HepG2 (cell line): Measurements from ENCODE around the gene CETN2. TPM values are rescaled to one million over a fixed set of nuclear protein-coding genes. Genes with fewer than 3 reads are reported as not detected.

Source experiments
- KMT2A ChIP-seq: sonication (generic); formaldehyde crosslinking; IDR thresholded peaks from 2 replicates; pipeline ENCODE4 v1.4.0; 2020; ENCODE audit warnings: missing genetic modification reagents
- REXO4 ChIP-seq: sonication (generic); formaldehyde crosslinking; IDR thresholded peaks from 2 replicates; pipeline ENCODE4 v1.8.0; 2022; ENCODE audit warnings: missing genetic modification reagents, mild to moderate bottlenecking, borderline replicate concordance
- SMAD3 ChIP-seq: sonication (generic); formaldehyde crosslinking; IDR thresholded peaks from 2 replicates; pipeline ENCODE4 v1.4.0; 2020; ENCODE audit warnings: missing genetic modification reagents
- TARDBP ChIP-seq: sonication (generic); formaldehyde crosslinking; IDR thresholded peaks from 2 replicates; pipeline ENCODE4 v1.8.0; 2022; ENCODE audit warnings: mild to moderate bottlenecking, missing genetic modification reagents
- ZBTB42 ChIP-seq: sonication (generic); formaldehyde crosslinking; IDR thresholded peaks from 2 replicates; pipeline ENCODE4 v1.5.0; 2020; ENCODE audit warnings: mild to moderate bottlenecking, missing genetic modification reagents
- ZNF747 ChIP-seq: sonication (generic); formaldehyde crosslinking; IDR thresholded peaks from 2 replicates; pipeline ENCODE4 v1.8.1; 2023; ENCODE audit warnings: missing genetic modification reagents, mild to moderate bottlenecking, borderline replicate concordance
- ZNF878 ChIP-seq: sonication (generic); formaldehyde crosslinking; IDR thresholded peaks from 2 replicates; pipeline ENCODE4 v1.8.1; 2023; ENCODE audit warnings: mild to moderate bottlenecking, missing genetic modification reagents, moderate library complexity
- polyA plus RNA-seq, 8 experiments: library from polyadenylated mRNA; depleted of rRNA in 3 of 8; stranded (reverse) in 7 of 8; unstranded in 1 of 8; fragments of >200 nt; fragmentation: Illumina TruSeq in 4 of 8; extraction: Trizol in 4 of 8; gene quantifications; 2 replicates each; pipeline versions ENCODE4 v1.2.1 to v1.2.3, GENCODE V29; 2011 to 2016; ENCODE audit warnings: low read depth in 4 of 8, missing spikeins in 1 of 8, mixed read lengths in 1 of 8; ENCODE audit not compliant: insufficient read depth in 1 of 8
- total RNA-seq, 5 experiments: library from RNA; depleted of rRNA; stranded (reverse); fragments of >200 nt; fragmentation: Illumina TruSeq; extraction: Trizol; gene quantifications; 2 replicates each; pipeline ENCODE4 v1.2.3, GENCODE V29; 2016; ENCODE audit warnings: low read depth in 1 of 5
- TF ChIP-seq, protein P1 (sequence below), 2 experiments: sonication (generic) in 1 of 2; formaldehyde crosslinking in 1 of 2; IDR thresholded peaks; 2 replicates each; pipeline versions ENCODE4 v1.4.0 to v1.6.1; 2016 to 2020; ENCODE audit warnings: borderline replicate concordance in 1 of 2, low read depth in 1 of 2, mild to moderate bottlenecking in 1 of 2, missing genetic modification reagents in 1 of 2
- TF ChIP-seq, protein P2 (sequence below): sonication (generic); formaldehyde crosslinking; IDR thresholded peaks from 2 replicates; pipeline ENCODE4 v1.4.0; 2020; ENCODE audit warnings: missing genetic modification reagents, borderline replicate concordance
- TF ChIP-seq, protein P3 (sequence below): fragments of 450-650 bp; IDR thresholded peaks from 2 replicates; pipeline ENCODE4 v1.6.1; 2016
- TF ChIP-seq, protein P4 (sequence below): IDR thresholded peaks from 2 replicates; pipeline ENCODE4 v1.6.1; 2016; ENCODE audit warnings: missing compliant biosample characterization, missing genetic modification reagents, borderline replicate concordance
- TF ChIP-seq, protein P5 (sequence below): sonication (generic); formaldehyde crosslinking; IDR thresholded peaks from 2 replicates; pipeline ENCODE4 v1.4.0; 2020; ENCODE audit warnings: missing genetic modification reagents, mild to moderate bottlenecking, borderline replicate concordance

The CETN2 gene
- total and polyA plus RNA-seq, 2 of the 13 experiments (the other 11 are each of a cell fraction or from before 2014, with no cell fraction given), result 17.2 to 85.4 TPM

DNA sequence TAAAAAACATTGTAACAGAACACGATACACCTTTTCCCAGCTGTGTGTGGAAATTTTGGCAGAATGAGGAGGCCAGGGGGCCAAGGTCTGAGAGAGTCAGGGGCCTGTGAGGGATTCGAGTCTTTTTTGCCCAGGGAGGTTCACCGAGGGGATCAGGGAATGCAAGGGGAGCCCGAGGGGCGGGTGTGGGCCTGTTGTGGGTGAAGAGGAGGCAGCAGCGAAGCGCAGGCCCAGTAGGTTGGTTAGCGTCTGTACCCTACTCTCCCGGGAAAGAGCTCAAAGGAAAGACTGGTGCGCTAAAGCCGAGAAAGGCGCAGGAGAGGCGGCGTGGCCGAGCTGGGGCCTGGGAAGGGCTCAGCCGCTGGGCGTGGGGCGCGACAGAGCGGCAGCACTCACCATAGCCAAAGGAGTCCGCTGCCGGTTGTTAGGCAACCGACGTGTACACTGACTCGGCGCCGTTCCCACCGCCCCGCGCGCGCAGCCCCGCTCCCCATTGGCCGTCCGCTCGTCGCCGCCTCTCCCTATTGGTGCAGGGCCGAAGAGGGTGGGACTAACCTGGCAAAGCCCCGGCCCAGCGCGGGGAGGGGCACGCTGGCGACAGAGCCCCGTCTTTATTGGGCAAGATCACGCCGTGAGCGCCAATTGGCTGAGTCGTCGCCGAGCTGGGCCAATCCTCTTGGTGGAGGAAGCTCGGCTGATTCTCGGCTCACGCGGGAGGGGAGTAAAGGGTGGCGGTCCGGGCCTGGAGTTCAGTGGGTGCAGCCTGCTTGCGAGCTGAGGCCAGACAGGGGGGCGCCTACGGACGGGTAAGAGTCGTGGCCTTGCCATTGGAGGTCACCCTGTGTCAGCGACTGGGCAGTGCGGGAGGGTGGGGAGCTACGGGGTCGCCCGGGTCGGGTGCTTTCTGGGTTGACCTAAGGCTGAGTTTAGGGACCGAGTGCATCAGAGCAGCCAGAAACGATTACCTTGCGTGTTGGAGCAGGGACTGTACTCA is at the start of gene CETN2, which contains the start of gene NSDHL (continued):
- 0 out of 2 replicates have a peak, but pooled peaks have one; percentile 53 for TF ChIP-seq KMT2A
- TF ChIP-seq, protein P1, sequence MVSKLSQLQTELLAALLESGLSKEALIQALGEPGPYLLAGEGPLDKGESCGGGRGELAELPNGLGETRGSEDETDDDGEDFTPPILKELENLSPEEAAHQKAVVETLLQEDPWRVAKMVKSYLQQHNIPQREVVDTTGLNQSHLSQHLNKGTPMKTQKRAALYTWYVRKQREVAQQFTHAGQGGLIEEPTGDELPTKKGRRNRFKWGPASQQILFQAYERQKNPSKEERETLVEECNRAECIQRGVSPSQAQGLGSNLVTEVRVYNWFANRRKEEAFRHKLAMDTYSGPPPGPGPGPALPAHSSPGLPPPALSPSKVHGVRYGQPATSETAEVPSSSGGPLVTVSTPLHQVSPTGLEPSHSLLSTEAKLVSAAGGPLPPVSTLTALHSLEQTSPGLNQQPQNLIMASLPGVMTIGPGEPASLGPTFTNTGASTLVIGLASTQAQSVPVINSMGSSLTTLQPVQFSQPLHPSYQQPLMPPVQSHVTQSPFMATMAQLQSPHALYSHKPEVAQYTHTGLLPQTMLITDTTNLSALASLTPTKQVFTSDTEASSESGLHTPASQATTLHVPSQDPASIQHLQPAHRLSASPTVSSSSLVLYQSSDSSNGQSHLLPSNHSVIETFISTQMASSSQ (IDR thresholded peaks at IDR 0.05; ENCODE audit: low read depth), result no peak
- TF ChIP-seq, protein P1 (CRISPR knock-in tag; IDR thresholded peaks at IDR 0.05; ENCODE audit: borderline replicate concordance), result peak; percentile 42; the same call in 1 of the 2 replicates
- TF ChIP-seq, protein P2, sequence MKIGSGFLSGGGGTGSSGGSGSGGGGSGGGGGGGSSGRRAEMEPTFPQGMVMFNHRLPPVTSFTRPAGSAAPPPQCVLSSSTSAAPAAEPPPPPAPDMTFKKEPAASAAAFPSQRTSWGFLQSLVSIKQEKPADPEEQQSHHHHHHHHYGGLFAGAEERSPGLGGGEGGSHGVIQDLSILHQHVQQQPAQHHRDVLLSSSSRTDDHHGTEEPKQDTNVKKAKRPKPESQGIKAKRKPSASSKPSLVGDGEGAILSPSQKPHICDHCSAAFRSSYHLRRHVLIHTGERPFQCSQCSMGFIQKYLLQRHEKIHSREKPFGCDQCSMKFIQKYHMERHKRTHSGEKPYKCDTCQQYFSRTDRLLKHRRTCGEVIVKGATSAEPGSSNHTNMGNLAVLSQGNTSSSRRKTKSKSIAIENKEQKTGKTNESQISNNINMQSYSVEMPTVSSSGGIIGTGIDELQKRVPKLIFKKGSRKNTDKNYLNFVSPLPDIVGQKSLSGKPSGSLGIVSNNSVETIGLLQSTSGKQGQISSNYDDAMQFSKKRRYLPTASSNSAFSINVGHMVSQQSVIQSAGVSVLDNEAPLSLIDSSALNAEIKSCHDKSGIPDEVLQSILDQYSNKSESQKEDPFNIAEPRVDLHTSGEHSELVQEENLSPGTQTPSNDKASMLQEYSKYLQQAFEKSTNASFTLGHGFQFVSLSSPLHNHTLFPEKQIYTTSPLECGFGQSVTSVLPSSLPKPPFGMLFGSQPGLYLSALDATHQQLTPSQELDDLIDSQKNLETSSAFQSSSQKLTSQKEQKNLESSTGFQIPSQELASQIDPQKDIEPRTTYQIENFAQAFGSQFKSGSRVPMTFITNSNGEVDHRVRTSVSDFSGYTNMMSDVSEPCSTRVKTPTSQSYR (CRISPR knock-in tag), result no peak
- no peak for TF ChIP-seq REXO4
- no peak for TF ChIP-seq ZNF747 (CRISPR knock-in tag)
- no peak for TF ChIP-seq SMAD3 (CRISPR knock-in tag)
- TF ChIP-seq ZNF878, result no peak
- TF ChIP-seq, protein P3, sequence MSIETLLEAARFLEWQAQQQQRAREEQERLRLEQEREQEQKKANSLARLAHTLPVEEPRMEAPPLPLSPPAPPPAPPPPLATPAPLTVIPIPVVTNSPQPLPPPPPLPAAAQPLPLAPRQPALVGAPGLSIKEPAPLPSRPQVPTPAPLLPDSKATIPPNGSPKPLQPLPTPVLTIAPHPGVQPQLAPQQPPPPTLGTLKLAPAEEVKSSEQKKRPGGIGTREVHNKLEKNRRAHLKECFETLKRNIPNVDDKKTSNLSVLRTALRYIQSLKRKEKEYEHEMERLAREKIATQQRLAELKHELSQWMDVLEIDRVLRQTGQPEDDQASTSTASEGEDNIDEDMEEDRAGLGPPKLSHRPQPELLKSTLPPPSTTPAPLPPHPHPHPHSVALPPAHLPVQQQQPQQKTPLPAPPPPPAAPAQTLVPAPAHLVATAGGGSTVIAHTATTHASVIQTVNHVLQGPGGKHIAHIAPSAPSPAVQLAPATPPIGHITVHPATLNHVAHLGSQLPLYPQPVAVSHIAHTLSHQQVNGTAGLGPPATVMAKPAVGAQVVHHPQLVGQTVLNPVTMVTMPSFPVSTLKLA, result peak; percentile 37
- TF ChIP-seq, protein P4, sequence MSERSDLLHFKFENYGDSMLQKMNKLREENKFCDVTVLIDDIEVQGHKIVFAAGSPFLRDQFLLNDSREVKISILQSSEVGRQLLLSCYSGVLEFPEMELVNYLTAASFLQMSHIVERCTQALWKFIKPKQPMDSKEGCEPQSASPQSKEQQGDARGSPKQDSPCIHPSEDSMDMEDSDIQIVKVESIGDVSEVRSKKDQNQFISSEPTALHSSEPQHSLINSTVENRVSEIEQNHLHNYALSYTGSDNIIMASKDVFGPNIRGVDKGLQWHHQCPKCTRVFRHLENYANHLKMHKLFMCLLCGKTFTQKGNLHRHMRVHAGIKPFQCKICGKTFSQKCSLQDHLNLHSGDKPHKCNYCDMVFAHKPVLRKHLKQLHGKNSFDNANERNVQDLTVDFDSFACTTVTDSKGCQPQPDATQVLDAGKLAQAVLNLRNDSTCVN, result no peak
- TF ChIP-seq, protein P5, sequence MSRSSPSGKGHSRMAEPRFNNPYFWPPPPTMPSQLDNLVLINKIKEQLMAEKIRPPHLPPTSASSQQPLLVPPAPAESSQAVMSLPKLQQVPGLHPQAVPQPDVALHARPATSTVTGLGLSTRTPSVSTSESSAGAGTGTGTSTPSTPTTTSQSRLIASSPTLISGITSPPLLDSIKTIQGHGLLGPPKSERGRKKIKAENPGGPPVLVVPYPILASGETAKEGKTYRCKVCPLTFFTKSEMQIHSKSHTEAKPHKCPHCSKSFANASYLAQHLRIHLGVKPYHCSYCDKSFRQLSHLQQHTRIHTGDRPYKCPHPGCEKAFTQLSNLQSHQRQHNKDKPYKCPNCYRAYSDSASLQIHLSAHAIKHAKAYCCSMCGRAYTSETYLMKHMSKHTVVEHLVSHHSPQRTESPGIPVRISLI, result no peak
- no peak for TF ChIP-seq ZBTB42 (CRISPR knock-in tag)
- peak; percentile 70; the same call in 1 of the 2 replicates for TF ChIP-seq TARDBP
